DND-41 (cell line): Measurements from ENCODE around the gene GVQW3.

Source experiments
- CTCF ChIP-seq: IDR thresholded peaks from 2 replicates; pipeline ENCODE4 v1.5.1; 2012; ENCODE audit warnings: borderline replicate concordance, low read length, moderate library complexity, mild to moderate bottlenecking; ENCODE audit not compliant: poor library complexity, severe bottlenecking; ENCODE audit errors: extremely low read depth
- EZH2 ChIP-seq: IDR thresholded peaks from 3 replicates; pipeline ENCODE4 v1.6.1; 2012; ENCODE audit warnings: borderline replicate concordance, low read depth, mild to moderate bottlenecking, moderate library complexity, low read length, inconsistent platforms; ENCODE audit not compliant: severe bottlenecking

DNA sequence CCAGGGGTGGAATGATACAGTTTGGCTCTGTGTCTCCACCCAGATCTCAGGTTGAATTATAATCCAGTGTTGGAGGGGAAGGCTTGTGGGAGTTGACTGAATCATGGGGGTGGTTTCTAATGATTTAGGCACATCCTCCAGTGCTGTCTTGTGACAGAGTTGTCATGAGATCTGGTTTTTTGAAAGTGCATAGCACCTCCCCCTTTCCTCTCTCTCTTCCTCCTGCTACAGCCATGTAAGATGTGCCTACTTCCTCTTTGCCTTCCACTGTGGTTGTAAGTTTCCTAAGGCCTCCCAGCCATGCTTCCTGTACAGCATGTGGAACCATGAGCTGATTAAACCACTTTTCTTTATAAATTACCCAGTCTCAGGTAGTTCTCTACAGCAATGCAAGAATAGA is 45.3 kb upstream of the GVQW3 start:
- TF ChIP-seq CTCF (no peak), EZH2 (no peak)
